BLaER1 treated with 17β-estradiol and CSF1 and Interleukin-3, amounts not matched to agents 10 nM and 100 nM (cell line): Measurements from ENCODE around the gene DYNLRB1.
"Not testable (repeated sequence)": the region's sequence is repeated elsewhere in the genome, so short reads cannot be mapped to it uniquely, and the experiment has no call there.

Experiments
- H3K27ac ChIP-seq, 11 experiments: shearing (Covaris generic); formaldehyde crosslinking; 2 replicates each; pipeline ENCODE4 v1.8.1; 2022
- H3K27me3 ChIP-seq, 11 experiments: shearing (Covaris generic); formaldehyde crosslinking; 2 replicates each; pipeline ENCODE4 v1.8.1; 2022
- H3K36me3 ChIP-seq, 11 experiments: shearing (Covaris generic); formaldehyde crosslinking; 2 replicates each; pipeline ENCODE4 v1.8.1; 2022
- H3K4me1 ChIP-seq, 10 experiments: shearing (Covaris generic); formaldehyde crosslinking; 2 replicates each; pipeline ENCODE4 v1.8.1; 2022
- H3K4me2 ChIP-seq, 11 experiments: shearing (Covaris generic); formaldehyde crosslinking; 2 replicates each; pipeline ENCODE4 v1.8.1; 2022
- H3K4me3 ChIP-seq, 10 experiments: shearing (Covaris generic); formaldehyde crosslinking; 2 replicates each; pipeline ENCODE4 v1.8.1; 2022
- H3K9ac ChIP-seq, 11 experiments: shearing (Covaris generic); formaldehyde crosslinking; 2 replicates each; pipeline ENCODE4 v1.8.1; 2022
- H3K9me3 ChIP-seq, 11 experiments: shearing (Covaris generic); formaldehyde crosslinking; replicated peaks in 1 of 11; 2 replicates each; pipeline ENCODE4 v1.8.1; 2022
- H4K20me1 ChIP-seq, 11 experiments: shearing (Covaris generic); formaldehyde crosslinking; 2 replicates each; pipeline ENCODE4 v1.8.1; 2022
- Cebpa-rat ChIP-seq, 11 experiments: shearing (Covaris generic); IDR thresholded peaks; 2 replicates each; pipeline ENCODE4 v1.8.1; 2022

The DYNLRB1 gene

DNA sequence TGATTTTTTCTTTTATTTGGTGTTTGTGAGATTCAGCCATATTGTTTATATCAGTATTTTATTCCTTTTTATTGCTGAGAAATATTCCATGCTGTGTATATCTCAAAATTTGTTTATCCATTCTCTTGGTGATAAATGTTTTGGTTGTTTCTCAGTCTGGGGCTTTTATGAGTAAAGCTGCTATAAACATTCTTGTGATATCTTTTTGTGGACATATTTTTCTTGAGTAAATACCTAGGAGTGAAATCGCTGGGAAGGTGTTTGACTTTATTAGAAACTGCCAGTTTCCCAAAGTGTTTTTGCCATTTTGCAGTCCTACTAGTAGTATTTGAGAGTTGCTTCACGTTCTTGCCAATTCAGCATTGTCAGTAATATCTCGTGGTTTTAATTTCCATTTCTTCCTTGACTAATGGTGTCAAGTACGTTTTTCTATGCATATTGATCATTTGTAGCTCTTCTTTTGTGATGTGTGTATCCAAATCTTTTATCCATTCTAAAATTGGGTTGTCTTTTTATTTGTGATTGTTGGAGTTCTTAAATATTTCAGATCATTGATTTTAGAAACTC lies 31.1 kb upstream of the DYNLRB1 start:
- Histone ChIP-seq H3K27ac (no peak overlapping the region), H3K36me3 (peaks cover 86 to 100% (median 99%) of the 10 kb centered on the region in 11 experiments), H3K9me3 (peaks cover 17 to 36% (median 29%) of the 10 kb centered on the region in 11 experiments), H3K4me2 (no peak overlapping the region), H3K27me3 (no peaks in the 10 kb centered on the region), H4K20me1 (peaks cover 0 to 21% (median 0%) of the 10 kb centered on the region in 11 experiments; a peak in 2 of 22 replicates), H3K4me1 (peaks cover 0 to 1% (median 0%) of the 10 kb centered on the region in 10 experiments; a peak in 2 of 20 replicates), H3K9ac (no peak overlapping the region), H3K4me3 (no peak overlapping the region)
- no peak for TF ChIP-seq Cebpa-rat (IDR thresholded peaks at IDR 0.05)

- H3K9me3 ChIP-seq, result peaks cover 0 to 6% (median 2%) of the 10 kb centered on the region in 11 experiments; a peak in 9 of 22 replicates
- H3K27ac ChIP-seq, result no peak overlapping the region
- no peak overlapping the region for H3K9ac ChIP-seq
- TF ChIP-seq Cebpa-rat (IDR thresholded peaks at IDR 0.05), result no peak
- H3K36me3 ChIP-seq, result peaks cover 92 to 100% (median 99%) of the 10 kb centered on the region in 11 experiments
- H3K27me3 ChIP-seq, result no peaks in the 10 kb centered on the region
- H3K4me3 ChIP-seq, result no peak overlapping the region
- H3K4me1 ChIP-seq, result peaks cover 0 to 9% (median 0%) of the 10 kb centered on the region in 10 experiments; a peak in 2 of 20 replicates
- H3K4me2 ChIP-seq, result no peak overlapping the region
- H4K20me1 ChIP-seq, result peaks cover 0 to 15% (median 0%) of the 10 kb centered on the region in 11 experiments; a peak in 2 of 22 replicates
Observed at GRCh38 chr20:34491226-34491931, 24.8 kb upstream of the DYNLRB1 start.

DNA sequence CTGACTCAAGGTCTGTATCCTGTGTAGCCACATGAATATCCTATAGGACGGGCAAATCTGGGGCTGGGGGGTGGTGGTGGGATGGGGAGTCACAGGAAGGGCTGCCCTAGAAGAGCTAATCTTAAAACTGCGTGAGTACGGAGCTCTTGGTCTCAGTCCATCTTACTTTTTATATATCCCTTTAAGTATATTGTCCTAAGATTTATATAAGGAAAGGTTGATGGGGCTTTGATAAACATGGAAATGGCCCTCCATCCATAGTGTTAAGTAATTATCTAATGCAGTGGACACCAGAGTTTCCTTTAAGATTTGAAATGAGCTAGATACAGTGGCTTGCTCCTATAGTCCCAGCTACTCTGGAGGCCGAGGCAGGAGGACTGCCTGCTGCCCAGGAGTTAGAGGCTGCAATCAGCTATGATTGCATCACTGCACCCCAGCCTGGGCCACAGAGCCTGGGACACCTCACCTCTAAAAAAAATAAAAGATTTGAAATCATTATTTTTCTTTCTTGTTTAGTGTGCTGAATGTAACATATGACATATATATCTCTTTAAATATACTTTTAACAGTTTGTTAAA lies 24.2 kb upstream of the DYNLRB1 start:
- no peaks in the 10 kb centered on the region for H3K27me3 ChIP-seq
- H4K20me1 ChIP-seq, result peaks cover 0 to 19% (median 0%) of the 10 kb centered on the region in 11 experiments; a peak in 3 of 22 replicates
- no peak overlapping the region for H3K27ac ChIP-seq
- peaks cover 4 to 13% (median 8%) of the 10 kb centered on the region in 11 experiments for H3K9me3 ChIP-seq
- no peak overlapping the region for H3K9ac ChIP-seq
- no peak for TF ChIP-seq Cebpa-rat (IDR thresholded peaks at IDR 0.05)
- no peak overlapping the region for H3K4me2 ChIP-seq
- peaks cover 92 to 100% (median 99%) of the 10 kb centered on the region in 11 experiments for H3K36me3 ChIP-seq
- H3K4me3 ChIP-seq, result no peak overlapping the region
- H3K4me1 ChIP-seq, result peaks cover 0 to 9% (median 0%) of the 10 kb centered on the region in 10 experiments; a peak in 2 of 20 replicates

DNA sequence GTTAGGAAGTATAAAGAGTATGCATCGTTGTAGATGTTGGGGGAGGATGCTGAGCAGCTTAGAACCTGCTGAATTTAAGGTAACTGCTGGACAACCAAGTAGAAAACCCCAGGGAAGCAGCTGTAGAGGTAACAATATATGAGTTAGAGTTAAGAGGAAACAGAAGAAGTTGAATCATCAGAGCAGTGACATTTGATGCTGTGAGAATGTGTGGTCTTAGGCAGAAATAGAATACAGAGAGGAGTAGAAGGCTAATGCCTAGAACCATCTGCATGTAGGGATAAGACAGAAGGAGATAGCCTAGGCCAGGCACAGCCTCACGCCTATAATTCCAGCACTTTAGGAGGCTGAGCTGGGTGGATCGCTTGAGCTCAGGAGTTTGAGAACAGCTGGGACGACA lies 22.6 kb upstream of the DYNLRB1 start:
- no peak for TF ChIP-seq Cebpa-rat (IDR thresholded peaks at IDR 0.05)
- H3K36me3 ChIP-seq, result peaks cover 92 to 100% (median 99%) of the 10 kb centered on the region in 11 experiments
- no peak overlapping the region for H3K27ac ChIP-seq

DNA sequence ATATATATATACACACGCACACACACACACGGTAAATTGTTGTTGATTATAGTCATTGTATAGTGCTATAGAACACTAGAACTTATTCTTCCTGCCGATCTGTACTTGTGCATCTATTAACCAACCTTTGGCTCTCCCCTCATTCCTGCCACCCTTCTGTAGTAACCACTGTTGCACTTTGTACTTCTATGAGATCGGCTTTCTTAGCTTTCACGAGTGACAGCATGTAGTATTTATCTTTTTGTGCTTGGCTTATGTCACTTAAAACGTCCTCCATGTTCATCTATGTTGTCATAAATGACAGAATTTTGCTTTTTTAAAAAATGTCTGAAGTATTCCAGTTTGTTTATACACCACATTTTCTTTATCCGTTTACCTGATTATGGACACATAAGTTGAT lies 20.9 kb upstream of the DYNLRB1 start:
- H4K20me1 ChIP-seq, result peaks cover 0 to 44% (median 0%) of the 10 kb centered on the region in 11 experiments; a peak in 4 of 22 replicates
- no peak overlapping the region for H3K27ac ChIP-seq
- no peak for TF ChIP-seq Cebpa-rat (IDR thresholded peaks at IDR 0.05)
- no peak overlapping the region for H3K9ac ChIP-seq
- peaks cover 0 to 9% (median 0%) of the 10 kb centered on the region in 10 experiments; a peak in 2 of 20 replicates for H3K4me1 ChIP-seq
- H3K36me3 ChIP-seq, result peaks cover 92 to 100% (median 98%) of the 10 kb centered on the region in 11 experiments
- peak overlapping the region in 1 of 11 experiments; percentile 10; a peak in 2 of 22 replicates for H3K4me2 ChIP-seq
- H3K4me3 ChIP-seq, result no peak overlapping the region
- H3K27me3 ChIP-seq, result no peaks in the 10 kb centered on the region
- peaks cover 18 to 46% (median 39%) of the 10 kb centered on the region in 11 experiments for H3K9me3 ChIP-seq

More for the DNA sequence above, 22.6 kb upstream of the DYNLRB1 start:
- H3K9ac ChIP-seq, result no peak overlapping the region
- H3K9me3 ChIP-seq, result peaks cover 12 to 29% (median 25%) of the 10 kb centered on the region in 11 experiments
- H3K4me3 ChIP-seq, result no peak overlapping the region
- H3K4me1 ChIP-seq, result peaks cover 0 to 9% (median 0%) of the 10 kb centered on the region in 10 experiments; a peak in 2 of 20 replicates
- no peaks in the 10 kb centered on the region for H3K27me3 ChIP-seq
- H4K20me1 ChIP-seq, result peaks cover 0 to 30% (median 0%) of the 10 kb centered on the region in 11 experiments; a peak in 4 of 22 replicates
- H3K4me2 ChIP-seq, result no peak overlapping the region

DNA sequence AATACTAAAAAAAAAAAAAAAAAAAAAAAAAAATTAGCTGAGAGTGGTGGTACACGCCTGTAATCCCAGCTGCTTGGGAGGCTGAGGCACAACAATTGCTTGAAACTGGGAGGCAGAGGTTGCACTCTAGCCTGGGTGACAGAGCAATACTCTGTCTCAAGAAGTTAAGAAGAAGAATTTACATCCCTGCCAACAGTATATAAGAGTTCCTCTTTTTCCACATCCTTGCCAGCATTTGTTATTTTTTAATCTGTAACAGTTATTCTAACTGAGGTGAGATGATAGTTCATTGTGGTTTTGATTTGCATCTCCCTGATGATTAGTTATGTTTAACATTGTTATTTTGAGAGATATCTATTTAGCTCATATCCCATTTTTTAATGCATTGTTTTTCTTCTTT lies 20.3 kb upstream of the DYNLRB1 start:
- Histone ChIP-seq H3K4me1 (peaks cover 0 to 9% (median 0%) of the 10 kb centered on the region in 10 experiments; a peak in 2 of 20 replicates), H3K9me3 (peaks cover 24 to 52% (median 45%) of the 10 kb centered on the region in 11 experiments), H3K27me3 (no peaks in the 10 kb centered on the region), H3K9ac (no peak overlapping the region), H3K27ac (no peak overlapping the region), H3K36me3 (peaks cover 92 to 100% (median 98%) of the 10 kb centered on the region in 11 experiments), H3K4me3 (no peak overlapping the region), H3K4me2 (peak overlapping the region in 1 of 11 experiments; percentile 10; a peak in 2 of 22 replicates), H4K20me1 (peaks cover 0 to 50% (median 0%) of the 10 kb centered on the region in 11 experiments; a peak in 4 of 22 replicates)
- TF ChIP-seq Cebpa-rat (IDR thresholded peaks at IDR 0.05), result no peak

DNA sequence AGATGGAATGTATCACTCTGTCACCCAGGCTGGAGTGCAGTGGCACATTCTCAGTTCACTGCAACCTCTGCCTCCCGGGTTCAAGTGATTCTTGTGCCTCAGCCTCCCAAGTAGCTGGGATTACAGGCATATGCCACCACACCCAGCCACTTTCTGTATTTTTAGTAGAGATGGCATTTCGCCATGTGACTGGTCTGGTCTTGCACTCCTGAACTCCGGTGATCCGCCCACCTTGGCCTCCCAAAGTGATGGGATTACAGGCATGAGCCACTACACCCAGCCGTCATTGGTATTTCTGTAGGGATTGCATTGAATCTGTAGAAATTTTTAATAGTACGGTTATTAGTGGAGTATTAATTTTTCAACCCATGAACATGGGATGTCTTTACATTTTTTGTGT lies 18.6 kb upstream of the DYNLRB1 start:
- not testable (repeated sequence) for H3K27me3 ChIP-seq, H3K27ac ChIP-seq, H3K9ac ChIP-seq, H3K4me1 ChIP-seq, H3K4me2 ChIP-seq, H3K4me3 ChIP-seq
- Histone ChIP-seq H3K36me3 (peaks cover 92 to 100% (median 99%) of the 10 kb centered on the region in 11 experiments), H3K9me3 (peaks cover 26 to 54% (median 46%) of the 10 kb centered on the region in 11 experiments), H4K20me1 (peaks cover 0 to 51% (median 0%) of the 10 kb centered on the region in 11 experiments; a peak in 4 of 22 replicates)

DNA sequence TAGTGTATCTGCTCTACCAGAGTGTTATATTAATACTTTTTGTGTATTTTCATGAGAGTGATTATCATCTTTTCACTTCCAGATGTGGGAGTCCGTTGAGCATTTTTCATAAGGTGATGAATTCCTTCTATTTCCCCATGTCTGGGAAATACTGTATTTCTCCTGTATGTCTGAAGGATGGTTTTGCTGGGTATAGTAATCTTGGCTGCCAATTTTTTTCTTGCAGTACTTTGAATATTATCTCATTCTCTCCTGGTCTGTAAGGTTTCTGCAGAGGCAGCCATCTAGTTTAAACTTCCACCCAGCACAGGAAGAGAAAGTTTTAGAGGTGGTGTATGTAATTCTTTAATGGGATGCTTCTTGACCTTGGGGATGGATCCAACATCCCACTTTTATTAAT lies 15.4 kb upstream of the DYNLRB1 start:
- Histone ChIP-seq H3K27ac (no peak overlapping the region), H3K9me3 (peaks cover 26 to 53% (median 46%) of the 10 kb centered on the region in 11 experiments), H3K36me3 (peaks cover 90 to 100% (median 98%) of the 10 kb centered on the region in 11 experiments)

More for the DNA sequence above, 15.4 kb upstream of the DYNLRB1 start:
- H3K4me3 ChIP-seq, result no peak overlapping the region
- H4K20me1 ChIP-seq, result peaks cover 0 to 50% (median 0%) of the 10 kb centered on the region in 11 experiments; a peak in 5 of 22 replicates
- TF ChIP-seq Cebpa-rat (IDR thresholded peaks at IDR 0.05), result no peak
- no peaks in the 10 kb centered on the region for H3K27me3 ChIP-seq
- H3K4me2 ChIP-seq, result no peak overlapping the region
- H3K4me1 ChIP-seq, result peaks cover 0 to 3% (median 0%) of the 10 kb centered on the region in 10 experiments; a peak in 2 of 20 replicates
- H3K9ac ChIP-seq, result no peak overlapping the region
